Measurements from ENCODE around the gene MS4A15. TPM values are rescaled to one million over a fixed set of nuclear protein-coding genes. Genes with fewer than 3 reads are reported as not detected.

The MS4A15 gene
- total and polyA plus RNA-seq, 9 of the 15 experiments (the other 6 are each of a cell fraction or from before 2014, with no cell fraction given): not detected

GRCh38 chr11:60825790-60826189 is 69.1 kb downstream of the MS4A15 start (continued):
- TF ChIP-seq KLF16 (IDR thresholded peaks at IDR 0.05): no peak
- TF ChIP-seq NKRF (IDR thresholded peaks at IDR 0.05; ENCODE audit: borderline replicate concordance): no peak
- TF ChIP-seq ASH1L (IDR thresholded peaks at IDR 0.05; ENCODE audit: borderline replicate concordance, low read depth, partially characterized antibody): no peak
- no peak for TF ChIP-seq MCM7 (IDR thresholded peaks at IDR 0.05)
- TF ChIP-seq ZBTB40 (IDR thresholded peaks at IDR 0.05): no peak
- TF ChIP-seq ZBTB40 (CRISPR knock-in tag; IDR thresholded peaks at IDR 0.05): no peak

Other genes starting within 250 kb of the MS4A15 start
Only the 7 nearest of the 12 such genes appear.
- gene MS4A8, start 57.3 kb upstream of the MS4A15 start, total RNA-seq (2014; rRNA removed): not detected in 2 replicates
- gene MS4A8, start 57.3 kb upstream of the MS4A15 start, total RNA-seq (2014; rRNA removed; fragmentation: Illumina TruSeq; extraction: Trizol): not detected in 2 replicates
- not detected in 2 replicates for gene MS4A8, start 57.3 kb upstream of the MS4A15 start, total RNA-seq (2015; rRNA removed; fragmentation: Illumina TruSeq; extraction: Trizol)
- not detected in 2 replicates for gene MS4A8, start 57.3 kb upstream of the MS4A15 start, total RNA-seq (2021)
- not detected in 2 replicates for gene MS4A8, start 57.3 kb upstream of the MS4A15 start, polyA plus RNA-seq (2011; rRNA removed)
- not detected in 2 replicates for gene MS4A8, start 57.3 kb upstream of the MS4A15 start, polyA plus RNA-seq (2014; fragmentation: Illumina TruSeq; extraction: Trizol)
- gene MS4A8, start 57.3 kb upstream of the MS4A15 start, polyA plus RNA-seq (2014; fragmentation: Nextera tagmentation; extraction: Ambion mirVana): not detected
- gene MS4A8, start 57.3 kb upstream of the MS4A15 start, polyA plus RNA-seq (2014; rRNA removed): not detected in 2 replicates
- gene MS4A18, start 32.1 kb upstream of the MS4A15 start, total RNA-seq (2014; rRNA removed): not detected in 2 replicates
- gene MS4A18, start 32.1 kb upstream of the MS4A15 start, total RNA-seq (2014; rRNA removed; fragmentation: Illumina TruSeq; extraction: Trizol): not detected in 2 replicates
- not detected in 2 replicates for gene MS4A18, start 32.1 kb upstream of the MS4A15 start, total RNA-seq (2015; rRNA removed; fragmentation: Illumina TruSeq; extraction: Trizol)
- not detected in 2 replicates for gene MS4A18, start 32.1 kb upstream of the MS4A15 start, total RNA-seq (2021)
- not detected in 2 replicates for gene MS4A18, start 32.1 kb upstream of the MS4A15 start, polyA plus RNA-seq (2011; rRNA removed)
- not detected in 2 replicates for gene MS4A18, start 32.1 kb upstream of the MS4A15 start, polyA plus RNA-seq (2014; fragmentation: Illumina TruSeq; extraction: Trizol)
- not detected for gene MS4A18, start 32.1 kb upstream of the MS4A15 start, polyA plus RNA-seq (2014; fragmentation: Nextera tagmentation; extraction: Ambion mirVana)
- gene MS4A18, start 32.1 kb upstream of the MS4A15 start, polyA plus RNA-seq (2014; rRNA removed): not detected in 2 replicates
- not detected in 2 replicates for gene MS4A10, start 28.5 kb downstream of the MS4A15 start, total RNA-seq (2014; rRNA removed)
- not detected in 2 replicates for gene MS4A10, start 28.5 kb downstream of the MS4A15 start, total RNA-seq (2014; rRNA removed; fragmentation: Illumina TruSeq; extraction: Trizol)
- gene MS4A10, start 28.5 kb downstream of the MS4A15 start, total RNA-seq (2015; rRNA removed; fragmentation: Illumina TruSeq; extraction: Trizol): not detected in 2 replicates
- not detected in 2 replicates for gene MS4A10, start 28.5 kb downstream of the MS4A15 start, total RNA-seq (2021)
- not detected in 2 replicates for gene MS4A10, start 28.5 kb downstream of the MS4A15 start, polyA plus RNA-seq (2011; rRNA removed)
- not detected in 2 replicates for gene MS4A10, start 28.5 kb downstream of the MS4A15 start, polyA plus RNA-seq (2014; fragmentation: Illumina TruSeq; extraction: Trizol)
- not detected for gene MS4A10, start 28.5 kb downstream of the MS4A15 start, polyA plus RNA-seq (2014; fragmentation: Nextera tagmentation; extraction: Ambion mirVana)
- not detected in 2 replicates for gene MS4A10, start 28.5 kb downstream of the MS4A15 start, polyA plus RNA-seq (2014; rRNA removed)
- gene CCDC86, start 85.2 kb downstream of the MS4A15 start, total RNA-seq (2014; rRNA removed): 85.1 and 104 TPM in 2 replicates
- 7.3 and 8.6 TPM in 2 replicates for gene CCDC86, start 85.2 kb downstream of the MS4A15 start, total RNA-seq (2014; rRNA removed; fragmentation: Illumina TruSeq; extraction: Trizol)
- 19.8 and 23.1 TPM in 2 replicates for gene CCDC86, start 85.2 kb downstream of the MS4A15 start, total RNA-seq (2015; rRNA removed; fragmentation: Illumina TruSeq; extraction: Trizol)
- 102 and 114 TPM in 2 replicates for gene CCDC86, start 85.2 kb downstream of the MS4A15 start, total RNA-seq (2021)
- 25.2 and 34.9 TPM in 2 replicates for gene CCDC86, start 85.2 kb downstream of the MS4A15 start, polyA plus RNA-seq (2011; rRNA removed)
- 90.5 and 97.8 TPM in 2 replicates for gene CCDC86, start 85.2 kb downstream of the MS4A15 start, polyA plus RNA-seq (2014; fragmentation: Illumina TruSeq; extraction: Trizol)
- gene CCDC86, start 85.2 kb downstream of the MS4A15 start, polyA plus RNA-seq (2014; fragmentation: Nextera tagmentation; extraction: Ambion mirVana): 1 to 10 TPM; 4.6 to 6.4 TPM
- 76.8 and 80.6 TPM in 2 replicates for gene CCDC86, start 85.2 kb downstream of the MS4A15 start, polyA plus RNA-seq (2014; rRNA removed)
- gene PTGDR2, start 99.1 kb downstream of the MS4A15 start, total RNA-seq (2014; rRNA removed): 1.9 and 2.5 TPM in 2 replicates
- gene PTGDR2, start 99.1 kb downstream of the MS4A15 start, total RNA-seq (2014; rRNA removed; fragmentation: Illumina TruSeq; extraction: Trizol): 0.64 and 0.80 TPM in 2 replicates
- gene PTGDR2, start 99.1 kb downstream of the MS4A15 start, total RNA-seq (2015; rRNA removed; fragmentation: Illumina TruSeq; extraction: Trizol): 0.87 and 1.1 TPM in 2 replicates
- 2.6 and 3.0 TPM in 2 replicates for gene PTGDR2, start 99.1 kb downstream of the MS4A15 start, total RNA-seq (2021)
- gene PTGDR2, start 99.1 kb downstream of the MS4A15 start, polyA plus RNA-seq (2011; rRNA removed): 1.7 and 1.9 TPM in 2 replicates
- gene PTGDR2, start 99.1 kb downstream of the MS4A15 start, polyA plus RNA-seq (2014; fragmentation: Illumina TruSeq; extraction: Trizol): 1.6 TPM in 2 replicates
- gene PTGDR2, start 99.1 kb downstream of the MS4A15 start, polyA plus RNA-seq (2014; fragmentation: Nextera tagmentation; extraction: Ambion mirVana): under 1 TPM; 0.51 to 0.55 TPM
- gene PTGDR2, start 99.1 kb downstream of the MS4A15 start, polyA plus RNA-seq (2014; rRNA removed): 0.82 and 1.9 TPM in 2 replicates
- gene ZP1, start 110.7 kb downstream of the MS4A15 start, total RNA-seq (2014; rRNA removed): not detected in 2 replicates
- gene ZP1, start 110.7 kb downstream of the MS4A15 start, total RNA-seq (2014; rRNA removed; fragmentation: Illumina TruSeq; extraction: Trizol): not detected in 2 replicates
- not detected in 2 replicates for gene ZP1, start 110.7 kb downstream of the MS4A15 start, total RNA-seq (2015; rRNA removed; fragmentation: Illumina TruSeq; extraction: Trizol)
- gene ZP1, start 110.7 kb downstream of the MS4A15 start, total RNA-seq (2021): not detected in 2 replicates
- gene ZP1, start 110.7 kb downstream of the MS4A15 start, polyA plus RNA-seq (2011; rRNA removed): 0.11 and 0.12 TPM in 2 replicates
- gene ZP1, start 110.7 kb downstream of the MS4A15 start, polyA plus RNA-seq (2014; fragmentation: Illumina TruSeq; extraction: Trizol): not detected in 2 replicates
- gene ZP1, start 110.7 kb downstream of the MS4A15 start, polyA plus RNA-seq (2014; fragmentation: Nextera tagmentation; extraction: Ambion mirVana): not detected
- 0.15 TPM in 1 of 2 replicates, not detected in the other for gene ZP1, start 110.7 kb downstream of the MS4A15 start, polyA plus RNA-seq (2014; rRNA removed)
- 93.5 and 122 TPM in 2 replicates for gene PRPF19, start 149.7 kb downstream of the MS4A15 start, total RNA-seq (2014; rRNA removed)
- 58.4 and 68.0 TPM in 2 replicates for gene PRPF19, start 149.7 kb downstream of the MS4A15 start, total RNA-seq (2014; rRNA removed; fragmentation: Illumina TruSeq; extraction: Trizol)
- 84.9 and 89.6 TPM in 2 replicates for gene PRPF19, start 149.7 kb downstream of the MS4A15 start, total RNA-seq (2015; rRNA removed; fragmentation: Illumina TruSeq; extraction: Trizol)
- 193 and 208 TPM in 2 replicates for gene PRPF19, start 149.7 kb downstream of the MS4A15 start, total RNA-seq (2021)
- gene PRPF19, start 149.7 kb downstream of the MS4A15 start, polyA plus RNA-seq (2011; rRNA removed): 31.5 and 61.8 TPM in 2 replicates
- gene PRPF19, start 149.7 kb downstream of the MS4A15 start, polyA plus RNA-seq (2014; fragmentation: Illumina TruSeq; extraction: Trizol): 212 and 213 TPM in 2 replicates
- gene PRPF19, start 149.7 kb downstream of the MS4A15 start, polyA plus RNA-seq (2014; fragmentation: Nextera tagmentation; extraction: Ambion mirVana): 10 to 100 TPM in 1 of 2 experiments, 1 to 10 TPM in 1; 9.4 to 16.5 TPM
- gene PRPF19, start 149.7 kb downstream of the MS4A15 start, polyA plus RNA-seq (2014; rRNA removed): 73.1 and 73.2 TPM in 2 replicates

Data from K562 (cell line).